GM21723 (cell line): ENCODE results near the gene PYGL.
A peak's percentile ranks its signal among the peaks of the same experiment; 100 is the strongest.
"Not testable (repeated sequence)": the region's sequence is repeated elsewhere in the genome, so short reads cannot be mapped to it uniquely, and the experiment has no call there.

Experiments
- ATAC-seq: cut with Tn5 transposase; IDR thresholded peaks from one replicate; pipeline ENCODE4 v1.9.1; 2021; ENCODE audit warnings: mild to moderate bottlenecking, moderate library complexity; ENCODE audit not compliant: unreplicated experiment

PYGL gene

GRCh38 chr14:50955373-50956043 is 11.2 kb upstream of the PYGL start:
- ATAC-seq: no peak

DNA sequence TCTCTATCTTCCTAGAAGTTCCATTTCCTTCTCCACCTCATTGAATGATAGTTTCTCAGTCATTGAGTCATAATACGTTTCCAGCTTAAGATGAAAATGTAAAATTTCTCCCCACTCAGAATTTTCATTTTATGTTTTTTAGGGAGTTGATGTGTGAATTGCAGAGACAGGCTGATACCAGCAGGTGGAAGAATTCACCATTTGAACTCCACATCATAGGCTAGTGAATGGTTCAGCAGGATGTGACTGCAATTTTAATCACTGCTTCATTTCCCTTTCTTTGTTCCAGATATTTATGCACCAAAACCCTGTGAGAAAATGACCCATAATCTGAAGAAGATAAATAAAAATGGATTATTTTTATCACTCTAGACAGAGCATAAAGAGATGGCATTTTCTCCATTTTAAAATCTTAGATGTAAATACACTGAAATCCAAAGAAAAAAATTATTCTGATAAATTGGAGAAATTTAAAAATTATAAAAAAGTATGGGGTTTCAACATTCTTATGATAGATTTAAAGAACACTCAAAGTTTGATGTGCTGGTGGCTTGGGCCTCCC is 10.6 kb upstream of the PYGL start:
- ATAC-seq: no peak

GRCh38 chr14:50953502-50953901 is 9.2 kb upstream of the PYGL start:
- no peak for ATAC-seq

GRCh38 chr14:50951032-50951431 is 6.7 kb upstream of the PYGL start:
- no peak for ATAC-seq

GRCh38 chr14:50948205-50948604 is 3.9 kb upstream of the PYGL start:
- ATAC-seq: no peak

- no peak for ATAC-seq
These were observed 3.2 kb upstream of the PYGL start for GRCh38 chr14:50947446-50947845.

DNA sequence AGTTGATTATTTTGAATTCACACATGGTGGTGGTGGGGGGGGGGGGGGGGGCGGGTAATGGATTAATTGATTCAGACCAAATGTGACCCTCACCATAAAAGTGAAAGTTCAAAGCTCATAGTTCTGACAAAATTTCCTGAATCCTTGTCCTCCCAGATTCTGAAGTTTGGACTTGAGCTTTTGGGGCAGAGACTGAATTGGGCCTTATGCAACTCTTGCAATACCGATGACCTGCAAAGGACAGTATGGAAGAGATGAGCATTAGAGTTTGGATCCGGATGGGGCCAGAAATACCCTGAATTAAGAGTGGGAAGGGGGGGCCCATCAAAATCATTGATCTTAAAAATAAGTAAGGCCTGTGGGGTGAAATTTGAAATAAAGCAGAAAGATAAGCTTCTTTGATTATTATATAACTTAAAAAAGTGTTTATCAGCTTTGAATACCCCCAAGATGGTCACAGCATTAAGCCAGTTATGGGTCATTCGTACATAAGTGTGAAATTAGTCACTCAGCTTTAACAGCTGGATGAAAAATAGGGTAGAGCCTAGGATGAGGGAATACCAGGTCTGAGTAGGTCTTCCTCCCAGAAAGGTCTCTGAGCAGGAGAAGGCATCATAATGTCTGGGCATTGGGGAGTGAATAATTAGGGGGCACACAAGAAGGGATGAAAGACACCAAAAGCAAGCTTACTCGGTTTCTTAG is 2.1 kb upstream of the PYGL start:
- no peak for ATAC-seq

DNA sequence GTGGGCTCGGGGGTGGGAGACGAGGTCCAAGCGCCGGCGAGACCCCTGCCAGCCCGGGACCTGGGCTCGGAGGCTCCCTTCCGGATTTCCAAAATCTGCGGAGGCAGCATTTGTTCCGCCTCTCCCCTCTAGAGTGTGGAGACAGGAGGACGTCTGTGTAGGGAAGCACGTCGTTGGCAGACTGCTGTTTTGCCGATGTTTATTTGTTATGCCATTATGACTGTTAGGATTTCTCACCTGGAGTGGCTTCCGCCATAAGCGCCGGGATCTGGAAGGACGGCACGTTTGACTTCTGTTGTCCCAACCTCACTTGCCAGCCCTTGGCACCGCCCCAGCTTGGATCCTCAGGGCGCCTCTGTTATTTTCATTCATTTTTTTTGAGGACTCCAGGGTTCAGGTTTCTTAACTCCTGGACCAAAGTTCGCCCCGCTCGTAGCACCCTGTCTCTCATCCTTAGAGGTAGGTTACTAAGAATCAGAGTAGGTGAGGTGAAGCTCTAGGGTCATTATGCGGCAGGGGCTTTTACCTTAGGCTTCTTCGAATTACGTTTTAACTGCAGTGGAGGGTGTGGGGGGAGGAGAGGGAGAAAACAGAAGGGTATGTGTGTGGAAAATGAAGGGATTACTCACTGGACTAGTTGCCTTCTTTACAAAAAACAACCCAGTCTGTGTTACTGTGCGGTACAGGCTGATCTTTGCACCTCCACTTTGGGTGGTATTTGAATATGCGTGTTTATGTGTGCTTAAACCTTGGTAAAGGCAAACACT is 547 bp upstream of the PYGL start:
- ATAC-seq: peak; percentile 35

- no peak for ATAC-seq
These were observed 881 bp downstream of the PYGL start for GRCh38 chr14:50943261-50943942.

- ATAC-seq: not testable (repeated sequence)
These were observed 2.6 kb downstream of the PYGL start for GRCh38 chr14:50941638-50942037.

- ATAC-seq: no peak
These were observed 3.1 kb downstream of the PYGL start for GRCh38 chr14:50941151-50941550.

- ATAC-seq: no peak
These were observed 6.5 kb downstream of the PYGL start for GRCh38 chr14:50937800-50938199.

GRCh38 chr14:50937325-50937724 is 7.0 kb downstream of the PYGL start:
- no peak for ATAC-seq

DNA sequence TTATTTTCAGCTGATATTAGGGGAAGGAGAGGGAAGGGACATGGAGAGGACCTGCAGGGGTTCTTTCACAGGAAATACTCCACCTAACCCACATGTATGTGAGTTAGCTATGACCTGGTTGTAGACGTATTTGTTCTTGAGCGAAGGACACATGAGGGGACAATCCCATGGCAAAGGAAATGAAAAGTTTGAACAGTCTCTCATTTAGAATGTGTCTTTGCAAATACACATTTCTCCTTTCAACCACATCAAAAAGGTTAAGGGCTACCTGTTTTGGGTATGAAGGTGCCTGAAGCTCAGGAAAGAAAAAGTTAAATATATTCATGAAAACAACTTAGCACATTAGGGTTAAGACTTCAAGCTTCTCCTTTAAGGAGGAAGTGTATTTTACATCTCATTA is 7.4 kb downstream of the PYGL start:
- no peak for ATAC-seq

- no peak for ATAC-seq
These were observed 8.3 kb downstream of the PYGL start for GRCh38 chr14:50936016-50936340.

- ATAC-seq: no peak
These were observed 8.9 kb downstream of the PYGL start for GRCh38 chr14:50935126-50936015.

DNA sequence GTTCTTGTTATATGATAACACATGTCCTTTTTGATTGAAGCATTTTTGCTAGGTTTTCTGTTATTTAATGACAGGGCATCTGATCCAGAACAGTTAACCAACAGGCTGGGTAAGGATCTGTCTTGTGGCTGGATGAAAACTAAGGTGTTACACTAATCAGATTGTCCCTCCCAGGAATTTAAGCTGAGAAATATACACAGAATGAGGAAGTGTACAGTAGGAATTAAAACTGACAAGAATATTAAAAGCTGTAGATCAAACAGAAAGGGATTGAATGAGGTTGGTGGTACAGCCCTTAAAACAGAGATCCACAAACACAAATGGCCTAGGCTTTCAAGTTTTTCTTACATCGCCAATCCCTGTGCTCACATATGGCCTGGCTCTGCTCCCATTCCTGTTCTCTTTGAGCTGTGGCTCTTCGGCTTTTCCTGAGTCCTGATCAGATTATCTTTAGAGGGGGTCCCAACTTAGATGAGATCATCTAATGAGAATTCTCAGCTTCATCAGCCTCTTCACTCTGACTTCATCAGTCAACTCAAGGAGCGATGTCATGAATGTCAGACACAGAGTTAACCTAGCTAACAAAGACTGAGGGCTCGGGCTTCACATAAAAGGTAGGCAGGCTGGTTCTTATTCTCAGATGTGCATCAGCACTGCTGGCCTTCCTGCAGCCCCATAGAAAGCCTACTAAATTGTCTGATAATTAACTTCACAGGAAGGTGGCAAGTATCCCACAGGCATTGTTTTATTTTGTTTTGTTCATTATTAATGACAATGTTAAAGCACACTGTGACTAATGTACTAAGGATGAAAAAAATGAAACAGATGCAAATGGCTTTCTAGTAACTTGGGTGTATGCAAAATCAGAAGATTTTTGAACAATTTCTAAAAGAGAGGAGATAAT is 11.4 kb downstream of the PYGL start:
- ATAC-seq: no peak

GRCh38 chr14:50932156-50932555 is 12.1 kb downstream of the PYGL start:
- no peak for ATAC-seq

- no peak for ATAC-seq
These were observed 12.7 kb downstream of the PYGL start for GRCh38 chr14:50931559-50931958.
